GM10266 (cell line): Measurements from ENCODE around the gene AGPS.
A peak's percentile ranks its signal among the peaks of the same experiment; 100 is the strongest.
"Not testable (repeated sequence)": the region's sequence is repeated elsewhere in the genome, so short reads cannot be mapped to it uniquely, and the experiment has no call there.

ENCODE experiments used
- DNase-seq: peaks from one replicate; pipeline ENCODE4 v3.0.0; 2012; ENCODE audit errors: extremely low spot score
- CTCF ChIP-seq: IDR thresholded peaks from 2 replicates; pipeline ENCODE4 v1.5.1; 2012; ENCODE audit warnings: mild to moderate bottlenecking, low read depth; ENCODE audit not compliant: control insufficient read depth, insufficient read depth; ENCODE audit errors: missing control alignments

Gene AGPS

GRCh38 chr2:177478029-177478428 lies 85.5 kb downstream of the AGPS start:
- TF ChIP-seq CTCF = no peak

DNA sequence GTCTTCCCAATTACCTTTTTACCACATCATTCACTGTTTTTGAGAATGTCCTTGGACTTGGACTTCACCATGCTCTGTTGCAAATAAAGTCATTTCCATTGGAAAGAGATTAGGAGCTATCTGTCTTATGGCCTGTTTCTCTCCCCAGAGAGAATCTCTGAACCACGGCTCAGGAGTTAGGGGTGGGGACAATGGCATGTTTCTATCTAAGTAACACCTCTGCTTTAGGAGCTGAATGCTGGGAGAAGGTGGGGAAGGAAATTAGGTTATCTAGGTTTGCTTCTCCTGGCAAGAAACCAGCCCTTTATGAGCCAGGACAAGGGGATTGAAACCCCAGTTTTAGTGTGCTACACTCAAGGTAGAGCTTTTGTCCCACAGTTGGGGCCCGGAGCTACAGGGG lies 86.3 kb downstream of the AGPS start:
- DNase-seq = no peak
- TF ChIP-seq CTCF = no peak

More at GRCh38 chr2:177478029-177478428, 85.5 kb downstream of the AGPS start:
- DNase-seq = no peak

DNA sequence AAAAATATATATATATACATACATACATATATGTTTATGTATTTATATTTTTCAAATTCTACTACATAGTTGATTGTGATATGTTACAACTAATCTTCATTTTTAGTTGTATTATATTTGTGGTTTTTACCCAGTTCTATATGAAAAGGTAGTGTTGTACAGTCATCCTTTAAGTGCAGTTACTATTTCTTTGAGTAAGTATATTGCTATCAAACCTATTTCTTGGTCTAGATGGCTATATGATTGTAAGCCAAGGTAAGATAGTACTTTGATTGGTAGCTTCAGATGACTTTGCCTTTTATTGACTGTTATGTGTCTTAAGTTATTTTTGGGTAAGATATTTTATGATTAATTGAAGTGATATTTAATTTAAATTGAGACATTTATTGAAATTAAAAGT lies 89.6 kb downstream of the AGPS start:
- no peak for DNase-seq
- TF ChIP-seq CTCF = no peak

DNA sequence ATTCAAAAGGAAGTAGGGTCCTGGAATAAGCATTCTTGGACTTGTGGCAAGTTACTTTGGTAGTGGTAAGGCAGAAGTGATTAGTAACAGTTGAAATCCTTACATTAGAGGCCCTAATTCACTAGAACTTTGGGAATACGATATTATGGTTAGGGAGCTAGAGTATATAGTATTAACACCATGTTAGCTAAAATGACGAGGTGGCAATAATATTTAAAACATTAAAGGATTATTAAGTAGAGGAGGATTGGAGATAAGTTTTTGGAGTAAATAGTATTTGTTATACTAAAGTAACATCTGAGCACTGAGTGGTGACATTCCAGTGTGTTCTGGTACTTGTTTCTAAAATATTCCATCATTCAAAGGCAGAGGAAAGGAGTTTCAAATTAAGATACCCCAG lies 91.0 kb downstream of the AGPS start:
- TF ChIP-seq CTCF = no peak
- DNase-seq = no peak

DNA sequence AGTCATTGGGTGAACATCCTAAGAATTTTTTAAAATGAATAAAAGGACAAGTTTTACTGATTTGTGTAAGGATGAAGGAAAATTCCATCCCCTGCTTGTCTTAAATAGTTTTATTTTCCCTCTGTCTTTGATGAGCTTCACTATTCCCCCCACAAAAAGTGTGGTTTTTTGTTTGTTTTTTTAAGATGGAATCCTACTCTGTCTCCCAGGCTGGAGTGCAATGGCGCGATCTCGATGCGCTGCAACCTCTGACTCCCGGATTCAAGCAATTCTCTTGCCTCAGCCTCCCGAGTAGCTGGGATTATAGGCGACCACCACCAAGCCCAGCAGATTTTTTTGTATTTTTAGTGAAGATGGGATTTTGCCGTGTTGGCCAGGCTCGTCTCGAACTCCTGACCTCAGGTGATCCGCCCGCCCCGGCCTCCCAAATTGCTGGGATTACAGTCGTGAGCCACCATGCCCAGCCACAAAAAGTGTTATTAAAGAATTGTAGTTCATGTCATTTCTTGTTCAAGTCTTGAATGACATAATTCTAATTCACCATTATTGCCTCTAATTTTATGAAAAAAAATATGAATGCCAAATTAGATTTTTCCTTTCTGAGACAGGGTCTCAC lies 91.7 kb downstream of the AGPS start:
- TF ChIP-seq CTCF = no peak
- no peak for DNase-seq

DNA sequence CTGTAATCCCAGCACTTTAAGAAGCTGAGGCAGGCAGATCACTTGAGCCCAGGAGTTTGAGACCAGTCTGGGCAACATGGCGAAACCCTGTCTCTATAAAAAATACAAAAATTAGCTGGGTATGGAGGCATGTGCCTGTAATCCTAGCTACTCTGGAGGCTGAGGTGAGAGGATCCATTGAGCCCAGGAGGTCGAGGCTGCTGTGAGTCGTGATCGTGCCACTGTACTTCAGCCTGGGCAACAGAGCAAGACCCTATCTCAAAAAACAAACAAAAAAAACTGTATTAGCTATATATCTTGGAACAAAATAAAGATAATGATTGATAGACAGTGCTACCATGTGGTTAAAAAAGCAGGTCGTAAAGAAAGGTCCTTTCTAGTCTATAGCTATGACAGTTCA lies 93.1 kb downstream of the AGPS start:
- not testable (repeated sequence) for DNase-seq

DNA sequence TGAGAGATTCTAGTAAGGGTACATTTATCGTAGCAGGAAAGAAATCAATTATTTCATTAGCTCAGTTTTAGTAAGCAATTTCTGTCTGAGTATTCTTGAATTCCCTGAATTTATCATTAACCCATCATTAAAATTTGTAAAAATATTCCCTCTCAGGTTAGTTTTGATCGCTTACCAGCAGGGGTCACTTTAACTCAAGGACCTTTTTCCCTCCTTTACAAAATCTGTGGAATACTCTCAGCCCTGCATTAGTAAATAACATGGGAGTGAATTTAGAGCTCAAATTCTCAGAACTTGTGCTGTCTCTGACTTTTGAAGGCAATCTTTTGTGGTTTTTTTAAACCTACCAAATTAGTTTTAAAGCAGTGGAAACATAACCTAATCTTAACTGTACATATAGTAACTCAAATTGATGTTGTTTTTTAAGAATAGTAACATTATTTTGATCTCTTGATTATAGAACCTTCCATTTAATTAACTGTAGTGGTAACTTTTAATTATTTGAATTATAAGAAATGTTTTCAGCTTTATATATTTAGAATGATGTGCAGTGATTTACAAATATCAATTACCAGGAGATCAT lies 97.2 kb downstream of the AGPS start:
- DNase-seq = no peak
- peak; percentile 31 for TF ChIP-seq CTCF

DNA sequence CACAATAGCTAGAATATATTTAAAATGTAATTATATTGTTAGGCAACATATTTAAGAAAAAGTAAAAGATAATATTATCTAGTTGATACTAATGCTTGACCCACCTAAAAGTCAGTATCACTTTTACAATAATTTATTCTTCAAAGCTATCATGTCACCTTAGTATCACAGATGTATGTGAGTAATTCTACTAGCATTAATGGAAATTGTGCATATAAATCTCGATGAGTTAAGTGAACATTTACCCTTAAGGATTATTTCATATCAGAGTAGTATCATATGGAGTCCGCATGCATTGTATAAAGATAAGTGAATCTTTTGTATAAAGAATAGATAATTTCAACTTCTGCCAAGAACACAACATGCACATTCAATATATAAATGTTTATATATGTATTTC lies 103.4 kb downstream of the AGPS start:
- TF ChIP-seq CTCF = no peak
- no peak for DNase-seq
